NCI-H2029 (cell line): Measurements from ENCODE around the gene VTCN1.
"Not testable (repeated sequence)": the region's sequence is repeated elsewhere in the genome, so short reads cannot be mapped to it uniquely, and the experiment has no call there.

Source experiments
- DNase-seq: peaks from one replicate; lab custom pipeline; 2025; lab: John Stamatoyannopoulos, UW

The VTCN1 gene

GRCh38 chr1:117122330-117123025 is 88.2 kb downstream of the VTCN1 start:
- no peak for DNase-seq

GRCh38 chr1:117121589-117122329 is 89.0 kb downstream of the VTCN1 start, which contains the start of gene TRIM45:
Gene TRIM45, minus strand, starts transcription at chr1:117121749. Its CDS starts 548 bp downstream, at chr1:117121201.
- DNase-seq = peak; percentile 77

GRCh38 chr1:117120774-117121588 is 89.7 kb downstream of the VTCN1 start:
- DNase-seq = no peak

- DNase-seq = not testable (repeated sequence)
Measured at GRCh38 chr1:117119144-117119543, 91.6 kb downstream of the VTCN1 start.

GRCh38 chr1:117118137-117118536 is 92.6 kb downstream of the VTCN1 start:
- no peak for DNase-seq

- DNase-seq = no peak
Measured at GRCh38 chr1:117117697-117118096, 93.0 kb downstream of the VTCN1 start.

- no peak for DNase-seq
Measured at GRCh38 chr1:117116784-117117130, 94.0 kb downstream of the VTCN1 start.

- no peak for DNase-seq
Measured at GRCh38 chr1:117116090-117116783, 94.5 kb downstream of the VTCN1 start.

- no peak for DNase-seq
Measured at GRCh38 chr1:117114877-117115276, 95.8 kb downstream of the VTCN1 start.

GRCh38 chr1:117113199-117113598 is 97.5 kb downstream of the VTCN1 start:
- no peak for DNase-seq

- DNase-seq = no peak
Measured at GRCh38 chr1:117112047-117112717, 98.5 kb downstream of the VTCN1 start.

- DNase-seq = no peak
Measured at GRCh38 chr1:117110774-117111173, 100.0 kb downstream of the VTCN1 start.

- no peak for DNase-seq
Measured at GRCh38 chr1:117107364-117107763, 103.4 kb downstream of the VTCN1 start.

GRCh38 chr1:117106478-117106877 is 104.2 kb downstream of the VTCN1 start:
- DNase-seq = no peak

- DNase-seq = no peak
Measured at GRCh38 chr1:117105722-117106121, 105.0 kb downstream of the VTCN1 start.

GRCh38 chr1:117104986-117105385 is 105.7 kb downstream of the VTCN1 start:
- DNase-seq = no peak

GRCh38 chr1:117101858-117102257 is 108.9 kb downstream of the VTCN1 start:
- DNase-seq = not testable (repeated sequence)

GRCh38 chr1:117101334-117101733 is 109.4 kb downstream of the VTCN1 start:
- DNase-seq = no peak

GRCh38 chr1:117098287-117098890 is 112.3 kb downstream of the VTCN1 start:
- DNase-seq = no peak

GRCh38 chr1:117097443-117097842 is 113.3 kb downstream of the VTCN1 start:
- DNase-seq = no peak

GRCh38 chr1:117096951-117097408 is 113.7 kb downstream of the VTCN1 start:
- DNase-seq = no peak
